Subcutaneous abdominal adipose tissue (tissue), 5 donors: ENCODE results near the gene MTAP.

Source experiments
- H3K27ac ChIP-seq: one replicate; pipeline ENCODE4 v1.7.0; 2013; ENCODE audit warnings: low read depth, mild to moderate bottlenecking, inconsistent platforms, low read length, moderate library complexity
- H3K27me3 ChIP-seq, 5 donors: one replicate each; pipeline ENCODE4 v1.7.0; 2013; ENCODE audit warnings: low read length in 5 of 5, inconsistent platforms in 1 of 5; ENCODE audit not compliant: control insufficient read depth in 5 of 5, insufficient read depth in 4 of 5
- H3K36me3 ChIP-seq, 5 donors: one replicate each; pipeline ENCODE4 v1.7.0; 2013; ENCODE audit warnings: low read length in 5 of 5; ENCODE audit not compliant: control insufficient read depth in 5 of 5, insufficient read depth in 5 of 5
- H3K4me1 ChIP-seq, 5 donors: one replicate each; pipeline ENCODE4 v1.7.0; 2013; ENCODE audit warnings: low read length in 5 of 5, mild to moderate bottlenecking in 3 of 5, moderate library complexity in 1 of 5; ENCODE audit not compliant: control insufficient read depth in 5 of 5, insufficient read depth in 5 of 5
- H3K4me3 ChIP-seq, 5 donors: one replicate each; pipeline ENCODE4 v1.7.0; 2013; ENCODE audit warnings: low read length in 5 of 5, low read depth in 1 of 5
- H3K9ac ChIP-seq, 5 donors: one replicate each; pipeline ENCODE4 v1.7.0; 2013; ENCODE audit warnings: low read length in 5 of 5, mild to moderate bottlenecking in 4 of 5, moderate library complexity in 3 of 5
- H3K9me3 ChIP-seq, 5 donors: one replicate each; pipeline ENCODE4 v1.7.0; 2013; ENCODE audit warnings: low read length in 5 of 5; ENCODE audit not compliant: control insufficient read depth in 5 of 5
- donor health status: healthy.
- donor health status: healthy.
- donor health status: healthy.
- donor health status: healthy.
- donor health status: healthy.

Gene MTAP

GRCh38 chr9:21813575-21814473, 11.4 kb downstream of the MTAP start:
- peak overlapping the region in 1 of 5 donors; percentile 47 for H3K9ac ChIP-seq
- H3K27me3 ChIP-seq: no peaks in the 10 kb centered on the region
- H3K27ac ChIP-seq: peak overlapping the region; percentile 58
- peaks cover 0 to 29% (median 17%) of the 10 kb centered on the region in 5 donors for H3K4me1 ChIP-seq
- H3K9me3 ChIP-seq: no peaks in the 10 kb centered on the region
- H3K4me3 ChIP-seq: no peak overlapping the region
- H3K36me3 ChIP-seq: peaks cover 18 to 54% (median 37%) of the 10 kb centered on the region in 5 donors

- peaks cover 21 to 50% (median 37%) of the 10 kb centered on the region in 5 donors for H3K36me3 ChIP-seq
- no peak overlapping the region for H3K27ac ChIP-seq
- no peaks in the 10 kb centered on the region for H3K9me3 ChIP-seq
- H3K4me3 ChIP-seq: no peak overlapping the region
- H3K27me3 ChIP-seq: no peaks in the 10 kb centered on the region
- H3K9ac ChIP-seq: no peak overlapping the region
- peaks cover 0 to 26% (median 14%) of the 10 kb centered on the region in 5 donors for H3K4me1 ChIP-seq
Observed at GRCh38 chr9:21815643-21816042, 13.2 kb downstream of the MTAP start.

- H3K4me3 ChIP-seq: no peak overlapping the region
- H3K36me3 ChIP-seq: peaks cover 21 to 39% (median 30%) of the 10 kb centered on the region in 5 donors
- H3K27me3 ChIP-seq: no peaks in the 10 kb centered on the region
- H3K9me3 ChIP-seq: no peaks in the 10 kb centered on the region
- H3K27ac ChIP-seq: no peak overlapping the region
- H3K9ac ChIP-seq: no peak overlapping the region
- H3K4me1 ChIP-seq: peaks cover 0 to 18% (median 10%) of the 10 kb centered on the region in 5 donors
Observed at GRCh38 chr9:21817176-21817575, 14.7 kb downstream of the MTAP start.

GRCh38 chr9:21825637-21826036, 23.2 kb downstream of the MTAP start:
- H3K36me3 ChIP-seq: peaks cover 20 to 48% (median 25%) of the 10 kb centered on the region in 5 donors

GRCh38 chr9:21828853-21829410, 26.5 kb downstream of the MTAP start:
- H3K36me3 ChIP-seq: peaks cover 24 to 64% (median 40%) of the 10 kb centered on the region in 5 donors
- H3K27ac ChIP-seq: no peak overlapping the region
- H3K4me3 ChIP-seq: no peak overlapping the region
- peaks cover 0 to 5% (median 0%) of the 10 kb centered on the region in 5 donors for H3K4me1 ChIP-seq
- no peak overlapping the region for H3K9ac ChIP-seq
- no peaks in the 10 kb centered on the region for H3K27me3 ChIP-seq
- no peaks in the 10 kb centered on the region for H3K9me3 ChIP-seq

More at GRCh38 chr9:21825637-21826036, 23.2 kb downstream of the MTAP start:
- Histone ChIP-seq H3K27ac (no peak overlapping the region), H3K9ac (no peak overlapping the region), H3K4me3 (no peak overlapping the region), H3K27me3 (no peaks in the 10 kb centered on the region), H3K4me1 (no peaks in the 10 kb centered on the region), H3K9me3 (no peaks in the 10 kb centered on the region)

GRCh38 chr9:21830589-21830988, 28.2 kb downstream of the MTAP start:
- Histone ChIP-seq H3K4me1 (peaks cover 0 to 5% (median 0%) of the 10 kb centered on the region in 5 donors), H3K9me3 (no peaks in the 10 kb centered on the region), H3K4me3 (no peak overlapping the region), H3K27me3 (no peaks in the 10 kb centered on the region), H3K27ac (no peak overlapping the region), H3K36me3 (peaks cover 32 to 58% (median 50%) of the 10 kb centered on the region in 5 donors), H3K9ac (peak overlapping the region in 1 of 5 donors; percentile 15)

GRCh38 chr9:21831841-21832509, 29.5 kb downstream of the MTAP start:
- peaks cover 0 to 5% (median 0%) of the 10 kb centered on the region in 5 donors for H3K4me1 ChIP-seq
- H3K9me3 ChIP-seq: no peaks in the 10 kb centered on the region
- no peaks in the 10 kb centered on the region for H3K27me3 ChIP-seq
- H3K4me3 ChIP-seq: no peak overlapping the region
- H3K36me3 ChIP-seq: peaks cover 31 to 55% (median 51%) of the 10 kb centered on the region in 5 donors
- no peak overlapping the region for H3K9ac ChIP-seq
- no peak overlapping the region for H3K27ac ChIP-seq

- H3K27me3 ChIP-seq: no peaks in the 10 kb centered on the region
- H3K4me1 ChIP-seq: peaks cover 0 to 5% (median 0%) of the 10 kb centered on the region in 5 donors
- H3K36me3 ChIP-seq: peaks cover 28 to 56% (median 50%) of the 10 kb centered on the region in 5 donors
- H3K9me3 ChIP-seq: no peaks in the 10 kb centered on the region
- no peak overlapping the region for H3K4me3 ChIP-seq
- no peak overlapping the region for H3K27ac ChIP-seq
- no peak overlapping the region for H3K9ac ChIP-seq
Observed at GRCh38 chr9:21833090-21833801, 30.8 kb downstream of the MTAP start.

GRCh38 chr9:21835121-21835520, 32.7 kb downstream of the MTAP start:
- Histone ChIP-seq H3K27ac (no peak overlapping the region), H3K9me3 (no peaks in the 10 kb centered on the region), H3K4me1 (peaks cover 0 to 5% (median 0%) of the 10 kb centered on the region in 5 donors), H3K9ac (no peak overlapping the region), H3K4me3 (no peak overlapping the region), H3K27me3 (no peaks in the 10 kb centered on the region), H3K36me3 (peaks cover 33 to 62% (median 57%) of the 10 kb centered on the region in 5 donors)
